SU-DHL-6 (cell line): ENCODE data around the gene ATP11C.

Experiments
- H2AFZ ChIP-seq: fragments of 200-600 bp; sonication (generic); 2 replicates; pipeline ENCODE4 v1.6.1; 2014; ENCODE audit warnings: low read depth, mild to moderate bottlenecking, moderate library complexity, mixed read lengths, antibody characterized with exemption, low read length; ENCODE audit not compliant: severe bottlenecking
- H3F3A ChIP-seq: fragments of 200-600 bp; shearing (Covaris generic); 2 replicates; pipeline ENCODE4 v1.6.0; 2016; ENCODE audit warnings: antibody characterized with exemption, mild to moderate bottlenecking; ENCODE audit not compliant: insufficient read depth
- H3K27ac ChIP-seq: fragments of 200-600 bp; sonication (generic); 2 replicates; pipeline ENCODE4 v1.5.1; 2016; ENCODE audit warnings: low read depth, mild to moderate bottlenecking, low read length, moderate library complexity, mixed read lengths
- H3K27me3 ChIP-seq: fragments of 200-600 bp; sonication (generic), shearing (Covaris generic); 2 replicates; pipeline ENCODE4 v1.6.0; 2014; ENCODE audit warnings: mild to moderate bottlenecking, low read length
- H3K36me3 ChIP-seq: fragments of 200-600 bp; sonication (generic); 2 replicates; pipeline ENCODE4 v1.6.1; 2014; ENCODE audit warnings: mild to moderate bottlenecking, low read length, mixed read lengths
- H3K4me2 ChIP-seq: fragments of 300-600, 200-600 bp; shearing (Covaris generic), sonication (generic); 2 replicates; pipeline ENCODE4 v1.6.0; 2014; ENCODE audit warnings: low read length, low read depth, mild to moderate bottlenecking; ENCODE audit not compliant: poor library complexity, severe bottlenecking
- H3K4me3 ChIP-seq: fragments of 200-600 bp; sonication (generic); 2 replicates; pipeline ENCODE4 v1.5.1; 2014; ENCODE audit warnings: antibody characterized with exemption, low read length, mild to moderate bottlenecking, mixed read lengths; ENCODE audit not compliant: insufficient read depth, poor library complexity, severe bottlenecking
- H3K79me2 ChIP-seq: fragments of 200-600 bp; sonication (generic); 2 replicates; pipeline ENCODE4 v1.6.1; 2014; ENCODE audit warnings: mild to moderate bottlenecking, low read length, moderate library complexity; ENCODE audit not compliant: insufficient read depth
- H3K9ac ChIP-seq: fragments of 200-600 bp; sonication (generic); 2 replicates; pipeline ENCODE4 v1.7.0; 2014; ENCODE audit warnings: mild to moderate bottlenecking, low read length
- H3K9me2 ChIP-seq: fragments of 200-600 bp; sonication (generic); replicated peaks from 2 replicates; pipeline ENCODE4 v1.6.1; 2014; ENCODE audit warnings: low read length; ENCODE audit not compliant: insufficient read depth
- H3K9me3 ChIP-seq: fragments of 200-600 bp; sonication (generic); 2 replicates; pipeline ENCODE4 v1.6.1; 2014; ENCODE audit warnings: low read length, mixed read lengths; ENCODE audit not compliant: insufficient read depth
- H4K20me1 ChIP-seq: fragments of 200-600 bp; sonication (generic); 2 replicates; pipeline ENCODE4 v1.6.1; 2014; ENCODE audit warnings: low read depth, mild to moderate bottlenecking, antibody characterized with exemption, low read length, moderate library complexity, mixed read lengths
- EZH2phosphoT487 ChIP-seq: fragments of 200-600 bp; sonication (generic), shearing (Covaris generic); conservative IDR thresholded peaks from 2 replicates; pipeline ENCODE4 v1.6.1; 2018; ENCODE audit warnings: mild to moderate bottlenecking, antibody characterized with exemption, low read length, moderate library complexity, mixed read lengths
- TF ChIP-seq, protein P1 (sequence below): fragments of 200-600 bp; sonication (generic); IDR thresholded peaks from one replicate; pipeline ENCODE4 v1.5.1; 2017; ENCODE audit warnings: antibody characterized with exemption, mild to moderate bottlenecking, low read length, moderate library complexity; ENCODE audit not compliant: insufficient read depth, poor library complexity, severe bottlenecking

Gene ATP11C

DNA sequence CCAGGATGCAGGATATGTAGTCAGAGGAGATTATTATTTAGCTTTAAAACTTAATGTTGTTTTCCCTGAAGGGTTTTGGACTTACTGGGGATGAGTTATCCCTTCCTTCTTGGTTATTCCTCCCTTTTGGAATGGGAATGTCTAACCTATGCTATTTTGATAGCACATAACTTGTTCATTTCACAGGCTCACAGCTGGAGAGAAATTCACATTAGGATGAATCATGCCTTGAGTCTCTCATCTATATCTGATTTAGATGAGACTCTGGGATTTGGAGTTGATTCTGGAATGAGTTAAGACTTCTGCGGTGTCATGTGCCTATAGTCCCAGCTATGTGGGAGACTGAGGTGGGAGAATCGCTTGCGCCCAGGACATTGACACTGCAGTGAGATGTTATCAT lies 81.1 kb downstream of the ATP11C start:
- no peaks in the 10 kb centered on the region for H3K9me2 ChIP-seq
- no peak overlapping the region for H3K4me3 ChIP-seq
- H3K27me3 ChIP-seq = no peaks in the 10 kb centered on the region
- H3K27ac ChIP-seq = no peak overlapping the region
- no peaks in the 10 kb centered on the region for H3K9me3 ChIP-seq
- H3K36me3 ChIP-seq = no peaks in the 10 kb centered on the region
- TF ChIP-seq, protein P1, sequence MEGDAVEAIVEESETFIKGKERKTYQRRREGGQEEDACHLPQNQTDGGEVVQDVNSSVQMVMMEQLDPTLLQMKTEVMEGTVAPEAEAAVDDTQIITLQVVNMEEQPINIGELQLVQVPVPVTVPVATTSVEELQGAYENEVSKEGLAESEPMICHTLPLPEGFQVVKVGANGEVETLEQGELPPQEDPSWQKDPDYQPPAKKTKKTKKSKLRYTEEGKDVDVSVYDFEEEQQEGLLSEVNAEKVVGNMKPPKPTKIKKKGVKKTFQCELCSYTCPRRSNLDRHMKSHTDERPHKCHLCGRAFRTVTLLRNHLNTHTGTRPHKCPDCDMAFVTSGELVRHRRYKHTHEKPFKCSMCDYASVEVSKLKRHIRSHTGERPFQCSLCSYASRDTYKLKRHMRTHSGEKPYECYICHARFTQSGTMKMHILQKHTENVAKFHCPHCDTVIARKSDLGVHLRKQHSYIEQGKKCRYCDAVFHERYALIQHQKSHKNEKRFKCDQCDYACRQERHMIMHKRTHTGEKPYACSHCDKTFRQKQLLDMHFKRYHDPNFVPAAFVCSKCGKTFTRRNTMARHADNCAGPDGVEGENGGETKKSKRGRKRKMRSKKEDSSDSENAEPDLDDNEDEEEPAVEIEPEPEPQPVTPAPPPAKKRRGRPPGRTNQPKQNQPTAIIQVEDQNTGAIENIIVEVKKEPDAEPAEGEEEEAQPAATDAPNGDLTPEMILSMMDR = no peak
- no peak for TF ChIP-seq EZH2phosphoT487
- no peaks in the 10 kb centered on the region for H3F3A ChIP-seq
- no peak overlapping the region for H2AFZ ChIP-seq
- H4K20me1 ChIP-seq = no peaks in the 10 kb centered on the region
- H3K9ac ChIP-seq = no peak overlapping the region
- H3K79me2 ChIP-seq = no peaks in the 10 kb centered on the region
- H3K4me2 ChIP-seq = no peak overlapping the region

DNA sequence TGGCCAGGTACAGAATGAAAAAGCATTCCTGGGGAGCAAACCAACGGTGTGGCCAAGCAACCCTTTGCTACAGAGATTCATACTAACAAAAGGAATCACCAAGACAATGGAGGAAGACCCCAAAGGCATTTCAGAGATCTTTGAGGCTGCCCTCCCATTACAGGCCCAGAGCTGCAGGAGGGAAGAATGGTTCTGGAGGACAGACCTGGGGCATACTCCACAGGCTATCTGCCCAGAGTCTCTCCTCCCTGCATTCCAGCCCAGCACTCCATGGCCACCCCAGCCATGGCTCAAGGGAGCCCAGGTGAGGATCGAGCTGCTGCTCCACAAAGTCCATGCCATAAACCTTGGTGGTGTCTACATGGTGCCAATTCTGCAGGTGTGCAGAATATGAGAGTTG lies 81.9 kb downstream of the ATP11C start:
- H4K20me1 ChIP-seq = no peaks in the 10 kb centered on the region
- no peak overlapping the region for H3K9ac ChIP-seq
- H3K4me2 ChIP-seq = no peak overlapping the region
- no peaks in the 10 kb centered on the region for H3K9me2 ChIP-seq
- no peaks in the 10 kb centered on the region for H3F3A ChIP-seq
- no peak overlapping the region for H2AFZ ChIP-seq
- H3K27me3 ChIP-seq = no peaks in the 10 kb centered on the region
- H3K27ac ChIP-seq = no peak overlapping the region
- H3K79me2 ChIP-seq = no peaks in the 10 kb centered on the region
- no peaks in the 10 kb centered on the region for H3K36me3 ChIP-seq
- TF ChIP-seq, protein P1 = no peak
- no peak overlapping the region for H3K4me3 ChIP-seq
- H3K9me3 ChIP-seq = no peaks in the 10 kb centered on the region

DNA sequence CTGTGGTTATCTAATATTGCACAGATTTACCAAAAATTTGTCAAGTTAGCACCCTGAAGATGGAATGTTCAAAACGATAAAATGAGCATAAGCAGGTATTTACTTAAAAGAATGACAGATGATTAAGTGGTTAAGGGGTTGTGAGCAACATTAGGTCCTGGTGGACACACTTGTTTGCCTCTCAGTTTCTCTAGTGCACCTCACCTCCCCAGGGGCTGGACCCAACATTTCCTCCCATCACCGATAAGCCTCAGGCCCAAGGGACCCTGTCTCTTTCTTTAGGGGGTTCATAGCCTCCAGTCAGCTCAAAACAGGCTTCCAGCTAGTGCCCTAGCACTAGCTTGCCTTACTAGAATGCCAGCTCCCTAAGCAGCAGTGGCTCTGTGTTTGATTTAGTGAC lies 88.0 kb downstream of the ATP11C start:
- no peak overlapping the region for H3K9ac ChIP-seq
- H3K9me2 ChIP-seq = no peaks in the 10 kb centered on the region
- no peaks in the 10 kb centered on the region for H3K27me3 ChIP-seq
- H2AFZ ChIP-seq = no peak overlapping the region
- no peak overlapping the region for H3K27ac ChIP-seq
- no peaks in the 10 kb centered on the region for H3K79me2 ChIP-seq
- TF ChIP-seq EZH2phosphoT487 = no peak
- TF ChIP-seq, protein P1 = no peak
- H3K9me3 ChIP-seq = no peaks in the 10 kb centered on the region
- no peaks in the 10 kb centered on the region for H3K36me3 ChIP-seq
- H3F3A ChIP-seq = no peaks in the 10 kb centered on the region
- no peaks in the 10 kb centered on the region for H4K20me1 ChIP-seq
- H3K4me2 ChIP-seq = peak overlapping the region; percentile 17
- H3K4me3 ChIP-seq = no peak overlapping the region

DNA sequence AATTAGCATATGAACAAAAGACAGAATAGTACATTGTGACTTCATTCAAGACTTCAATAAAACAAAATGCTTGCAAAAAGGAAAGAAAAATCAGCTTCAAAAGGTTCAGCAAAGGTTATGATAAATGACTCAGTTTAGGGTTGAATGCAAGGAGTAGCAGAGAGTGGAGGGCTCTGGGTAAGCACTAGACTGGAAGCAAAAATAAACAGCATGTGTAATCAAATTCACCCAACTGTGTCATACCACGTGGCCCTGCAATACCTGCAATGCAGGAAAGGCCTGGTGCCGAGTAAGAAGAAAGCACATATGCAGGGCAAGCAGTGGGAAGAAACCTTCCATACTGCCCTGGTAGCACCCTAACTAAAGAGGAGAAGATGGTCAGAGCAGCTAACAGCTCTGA lies 88.7 kb downstream of the ATP11C start:
- no peaks in the 10 kb centered on the region for H3K36me3 ChIP-seq
- H3K4me2 ChIP-seq = peak overlapping the region; percentile 17
- no peak overlapping the region for H2AFZ ChIP-seq
- H3K79me2 ChIP-seq = no peaks in the 10 kb centered on the region
- no peaks in the 10 kb centered on the region for H3K27me3 ChIP-seq
- TF ChIP-seq EZH2phosphoT487 = no peak
- TF ChIP-seq, protein P1 = no peak
- H3K9ac ChIP-seq = no peak overlapping the region
- H4K20me1 ChIP-seq = no peaks in the 10 kb centered on the region
- no peaks in the 10 kb centered on the region for H3K9me2 ChIP-seq
- H3K4me3 ChIP-seq = no peak overlapping the region
- no peaks in the 10 kb centered on the region for H3K9me3 ChIP-seq
- H3K27ac ChIP-seq = no peak overlapping the region
- H3F3A ChIP-seq = no peaks in the 10 kb centered on the region
